ENCODE results near the gene RELT. TPM values are rescaled to one million over a fixed set of nuclear protein-coding genes. Genes with fewer than 3 reads are reported as not detected.

The RELT gene
- total RNA-seq, 1 donor from 2014 or later: 5.2 TPM

GRCh38 chr11:73406619-73407018, 30.4 kb downstream of the RELT start:
- Histone ChIP-seq H3K4me3 (ENCODE audit: insufficient read depth, low read depth, low read length) (no peak overlapping the region), H3K27me3 (ENCODE audit: insufficient read depth, low read length) (no peaks in the 10 kb centered on the region), H2AFZ (ENCODE audit: low read depth, low read length) (no peak overlapping the region), H3K9ac (ENCODE audit: low read length) (no peak overlapping the region), H4K20me1 (ENCODE audit: insufficient read depth, low read length) (peaks cover 4% of the 10 kb centered on the region), H3K36me3 (ENCODE audit: insufficient read depth, low read length) (no peaks in the 10 kb centered on the region), H3K9me3 (ENCODE audit: insufficient read depth, low read depth, low read length) (no peaks in the 10 kb centered on the region), H3K4me1 (ENCODE audit: insufficient read depth, low read length) (peaks cover 5% of the 10 kb centered on the region), H3K4me2 (ENCODE audit: low read length) (no peak overlapping the region), H3K79me2 (ENCODE audit: insufficient read depth, low read length) (no peaks in the 10 kb centered on the region), H3K27ac (ENCODE audit: low read depth, low read length) (no peak overlapping the region)
- Mint-ChIP-seq H3K27me3 (ENCODE audit: low read depth, unreplicated experiment) (no peaks in the 10 kb centered on the region), H3K4me1 (ENCODE audit: low read depth, unreplicated experiment) (peaks cover 16% of the 10 kb centered on the region), H3K4me3 (ENCODE audit: unreplicated experiment) (no peak overlapping the region), H3K36me3 (ENCODE audit: low read depth, unreplicated experiment) (peaks cover 24% of the 10 kb centered on the region), H3K9me3 (ENCODE audit: unreplicated experiment) (no peaks in the 10 kb centered on the region), H3K27ac (ENCODE audit: unreplicated experiment) (no peak overlapping the region)
- no peak for FAIRE-seq
- TF ChIP-seq CTCF (IDR thresholded peaks at IDR 0.05; ENCODE audit: insufficient read depth, low read depth, low read length): no peak
- TF ChIP-seq EZH2 (IDR thresholded peaks at IDR 0.05; ENCODE audit: insufficient read depth, low read length): no peak
- no peak for DNase-seq (ENCODE audit: low read depth)

GRCh38 chr11:73409431-73409830, 33.2 kb downstream of the RELT start:
- Histone ChIP-seq H3K9me3 (ENCODE audit: insufficient read depth, low read depth, low read length) (no peaks in the 10 kb centered on the region), H4K20me1 (ENCODE audit: insufficient read depth, low read length) (peaks cover 4% of the 10 kb centered on the region), H3K27ac (ENCODE audit: low read depth, low read length) (no peak overlapping the region), H3K9ac (ENCODE audit: low read length) (no peak overlapping the region), H3K4me2 (ENCODE audit: low read length) (no peak overlapping the region), H3K79me2 (ENCODE audit: insufficient read depth, low read length) (no peaks in the 10 kb centered on the region), H3K4me1 (ENCODE audit: insufficient read depth, low read length) (peaks cover 11% of the 10 kb centered on the region), H3K36me3 (ENCODE audit: insufficient read depth, low read length) (no peaks in the 10 kb centered on the region), H3K4me3 (ENCODE audit: insufficient read depth, low read depth, low read length) (no peak overlapping the region), H2AFZ (ENCODE audit: low read depth, low read length) (no peak overlapping the region), H3K27me3 (ENCODE audit: insufficient read depth, low read length) (no peaks in the 10 kb centered on the region)
- Mint-ChIP-seq H3K9me3 (ENCODE audit: unreplicated experiment) (no peaks in the 10 kb centered on the region), H3K27ac (ENCODE audit: unreplicated experiment) (no peak overlapping the region), H3K4me1 (ENCODE audit: low read depth, unreplicated experiment) (peaks cover 37% of the 10 kb centered on the region), H3K36me3 (ENCODE audit: low read depth, unreplicated experiment) (peaks cover 22% of the 10 kb centered on the region), H3K4me3 (ENCODE audit: unreplicated experiment) (no peak overlapping the region), H3K27me3 (ENCODE audit: low read depth, unreplicated experiment) (no peaks in the 10 kb centered on the region)
- FAIRE-seq (no peak), DNase-seq (ENCODE audit: low read depth) (no peak)
- TF ChIP-seq EZH2 (IDR thresholded peaks at IDR 0.05; ENCODE audit: insufficient read depth, low read length) (no peak), CTCF (IDR thresholded peaks at IDR 0.05; ENCODE audit: insufficient read depth, low read depth, low read length) (no peak)

GRCh38 chr11:73410627-73411026, 34.4 kb downstream of the RELT start:
- Mint-ChIP-seq H3K9me3 (ENCODE audit: unreplicated experiment) (no peaks in the 10 kb centered on the region), H3K36me3 (ENCODE audit: low read depth, unreplicated experiment) (peaks cover 19% of the 10 kb centered on the region), H3K4me3 (ENCODE audit: unreplicated experiment) (no peak overlapping the region), H3K4me1 (ENCODE audit: low read depth, unreplicated experiment) (peaks cover 46% of the 10 kb centered on the region), H3K27ac (ENCODE audit: unreplicated experiment) (no peak overlapping the region), H3K27me3 (ENCODE audit: low read depth, unreplicated experiment) (no peaks in the 10 kb centered on the region)
- no peak overlapping the region for H3K9ac ChIP-seq (ENCODE audit: low read length)
- no peaks in the 10 kb centered on the region for H3K9me3 ChIP-seq (ENCODE audit: insufficient read depth, low read depth, low read length)
- no peak overlapping the region for H3K4me2 ChIP-seq (ENCODE audit: low read length)
- H3K4me3 ChIP-seq (ENCODE audit: insufficient read depth, low read depth, low read length): no peak overlapping the region
- H3K4me1 ChIP-seq (ENCODE audit: insufficient read depth, low read length): peaks cover 11% of the 10 kb centered on the region
- TF ChIP-seq EZH2 (IDR thresholded peaks at IDR 0.05; ENCODE audit: insufficient read depth, low read length): no peak
- no peak for TF ChIP-seq CTCF (IDR thresholded peaks at IDR 0.05; ENCODE audit: insufficient read depth, low read depth, low read length)
- H3K27me3 ChIP-seq (ENCODE audit: insufficient read depth, low read length): no peaks in the 10 kb centered on the region
- peaks cover 4% of the 10 kb centered on the region for H4K20me1 ChIP-seq (ENCODE audit: insufficient read depth, low read length)
- no peaks in the 10 kb centered on the region for H3K79me2 ChIP-seq (ENCODE audit: insufficient read depth, low read length)
- FAIRE-seq (no peak), DNase-seq (ENCODE audit: low read depth) (no peak)
- H2AFZ ChIP-seq (ENCODE audit: low read depth, low read length): no peak overlapping the region
- H3K27ac ChIP-seq (ENCODE audit: low read depth, low read length): no peak overlapping the region
- no peaks in the 10 kb centered on the region for H3K36me3 ChIP-seq (ENCODE audit: insufficient read depth, low read length)

Data from astrocyte (in vitro differentiated cells and primary cell).